ENCODE results near the gene TUBB2A. TPM values are rescaled to one million over a fixed set of nuclear protein-coding genes. Genes with fewer than 3 reads are reported as not detected.

Gene TUBB2A
- total RNA-seq, 1 experiment from 2014 or later, result 49.9 TPM

DNA sequence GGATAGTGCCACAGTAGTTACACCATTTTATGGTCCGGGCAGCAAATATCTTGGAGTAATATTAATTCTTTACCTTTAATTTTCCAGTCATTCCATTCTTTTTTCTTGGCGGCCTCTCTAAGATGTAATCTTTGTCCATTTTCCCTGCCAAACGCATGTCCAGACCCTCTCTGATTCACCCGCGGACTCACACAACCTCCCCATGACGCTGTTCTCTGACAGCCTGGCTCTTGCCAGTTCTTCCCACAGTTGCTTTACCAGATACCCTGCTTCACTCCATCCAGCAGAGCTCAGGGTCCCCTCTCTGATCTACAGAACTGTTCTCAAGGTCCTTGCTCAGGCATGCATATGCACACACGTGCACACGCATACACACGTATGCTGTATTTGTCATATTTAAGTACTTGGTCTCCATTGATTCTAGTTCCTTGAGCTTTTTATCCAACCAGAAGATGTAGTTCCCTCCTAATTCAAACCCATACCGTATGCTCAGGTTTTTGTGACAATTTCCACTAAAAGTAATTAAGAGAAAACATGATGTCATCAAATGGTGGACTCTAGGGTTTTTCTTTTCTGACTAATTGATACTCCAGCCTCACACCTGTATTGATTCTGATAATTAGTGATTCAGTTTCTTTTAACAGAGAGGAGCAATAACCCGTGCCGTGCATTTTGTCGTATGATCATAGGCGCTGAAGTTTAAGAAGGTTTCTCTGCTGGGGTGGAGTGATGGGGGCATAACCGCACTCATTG is 28.8 kb downstream of the TUBB2A start:
- POLR2A ChIA-PET, result no interaction called here

More for the DNA sequence above, 28.8 kb downstream of the TUBB2A start:
- ATAC-seq (no peak), DNase-seq (ENCODE audit: low read depth, low spot score) (no peak)
- CTCF ChIA-PET, result no interaction called here
- H3K9me3 ChIP-seq (ENCODE audit: control insufficient read depth in 1 of 2, insufficient read depth in 1 of 2, low read depth in 1 of 2, low read length in 2 of 2), result no peaks in the 10 kb centered on the region
- no peak overlapping the region for H3K4me2 ChIP-seq (ENCODE audit: low read length)
- no peaks in the 10 kb centered on the region for H3K9me2 ChIP-seq (ENCODE audit: insufficient read depth)
- peaks cover 0 to 5% of the 10 kb centered on the region in 2 experiments; a peak in 2 of 4 replicates for H3K36me3 ChIP-seq (ENCODE audit: control insufficient read depth in 1 of 2, insufficient read depth in 2 of 2, low read length in 2 of 2)
- H4K20me1 ChIP-seq (ENCODE audit: insufficient read depth), result no peaks in the 10 kb centered on the region
- no peaks in the 10 kb centered on the region for H3K79me2 ChIP-seq (ENCODE audit: insufficient read depth, low read length)
- no peak overlapping the region for H3K27ac ChIP-seq (ENCODE audit: low read depth, low read length)
- RAD21 ChIA-PET (ENCODE audit: low non-redundant PET in 1 of 2, low total read pairs in 2 of 2, uncharacterized antibody in 2 of 2, unreplicated experiment in 2 of 2), result no interaction called here
- H3K9ac ChIP-seq (ENCODE audit: low read length), result no peak overlapping the region
- intact Hi-C loops (cut with micrococcal nuclease), result loop anchor here (10.0 kb wide), 1 partner anchor 606 kb away; no protein-coding TSS in a partner anchor
- peaks cover 0 to 3% of the 10 kb centered on the region in 2 experiments; a peak in 2 of 4 replicates for H3K4me1 ChIP-seq (ENCODE audit: control insufficient read depth in 1 of 2, insufficient read depth in 2 of 2, low read length in 2 of 2)
- no peak for TF ChIP-seq EZH2phosphoT487 (IDR thresholded peaks at IDR 0.05; ENCODE audit: borderline replicate concordance)
- no peak for TF ChIP-seq EZH2 (IDR thresholded peaks at IDR 0.05)
- TF ChIP-seq FOSL1 (IDR thresholded peaks at IDR 0.05; ENCODE audit: low read depth), result no peak
- TF ChIP-seq ZFX (IDR thresholded peaks at IDR 0.05), result no peak
- TF ChIP-seq ELF1 (IDR thresholded peaks at IDR 0.05; ENCODE audit: borderline replicate concordance, low read depth), result no peak
- no peak for TF ChIP-seq POLR2AphosphoS5 (IDR thresholded peaks at IDR 0.05; ENCODE audit: low read depth, low read length)
- no peak for TF ChIP-seq SP1 (IDR thresholded peaks at IDR 0.05; ENCODE audit: low read depth)
- TF ChIP-seq TCF7L2 (IDR thresholded peaks at IDR 0.05; ENCODE audit: borderline replicate concordance, extremely low read depth, insufficient read depth, insufficient read length), result no peak
- no peak for TF ChIP-seq RAD21 (IDR thresholded peaks at IDR 0.05; ENCODE audit: low read depth)
- TF ChIP-seq CTCF (IDR thresholded peaks at IDR 0.05 in 2 of 3, conservative IDR thresholded peaks at IDR 0.05 in 1 of 3; ENCODE audit: borderline replicate concordance in 1 of 3, insufficient read depth in 1 of 3, low read depth in 2 of 3, low read length in 2 of 3), result no peak
- no peak for TF ChIP-seq YY1 (IDR thresholded peaks at IDR 0.05; ENCODE audit: extremely low read depth, insufficient replicate concordance, low read depth, low read length)
- TF ChIP-seq CEBPB (IDR thresholded peaks at IDR 0.05; ENCODE audit: low read depth), result no peak
- no peak for TF ChIP-seq MAX (IDR thresholded peaks at IDR 0.05)
- TF ChIP-seq, protein P1, sequence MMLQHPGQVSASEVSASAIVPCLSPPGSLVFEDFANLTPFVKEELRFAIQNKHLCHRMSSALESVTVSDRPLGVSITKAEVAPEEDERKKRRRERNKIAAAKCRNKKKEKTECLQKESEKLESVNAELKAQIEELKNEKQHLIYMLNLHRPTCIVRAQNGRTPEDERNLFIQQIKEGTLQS (IDR thresholded peaks at IDR 0.05), result no peak
- no peak for TF ChIP-seq JUND (IDR thresholded peaks at IDR 0.05)
- no peak for TF ChIP-seq ZNF274 (IDR thresholded peaks at IDR 0.05; ENCODE audit: low read depth, low read length)
- no peak overlapping the region for H2AFZ ChIP-seq (ENCODE audit: low read depth, low read length, poor library complexity, severe bottlenecking)
- no TSS peak for BruUV-seq (replicated peaks)
- H3K4me3 ChIP-seq (replicated peaks in 1 of 2; ENCODE audit: low read depth in 1 of 2, low read length in 2 of 2), result no peak overlapping the region
- H3K27me3 ChIP-seq (ENCODE audit: insufficient read depth, low read length), result no peaks in the 10 kb centered on the region
